GM21786 (cell line): ENCODE measurements around the gene RNU11.
"Not testable (repeated sequence)": the region's sequence is repeated elsewhere in the genome, so short reads cannot be mapped to it uniquely, and the experiment has no call there.

ENCODE experiments used
- ATAC-seq: cut with Tn5 transposase; IDR thresholded peaks from one replicate; pipeline ENCODE4 v1.9.1; 2021; ENCODE audit not compliant: unreplicated experiment

RNU11 gene

DNA sequence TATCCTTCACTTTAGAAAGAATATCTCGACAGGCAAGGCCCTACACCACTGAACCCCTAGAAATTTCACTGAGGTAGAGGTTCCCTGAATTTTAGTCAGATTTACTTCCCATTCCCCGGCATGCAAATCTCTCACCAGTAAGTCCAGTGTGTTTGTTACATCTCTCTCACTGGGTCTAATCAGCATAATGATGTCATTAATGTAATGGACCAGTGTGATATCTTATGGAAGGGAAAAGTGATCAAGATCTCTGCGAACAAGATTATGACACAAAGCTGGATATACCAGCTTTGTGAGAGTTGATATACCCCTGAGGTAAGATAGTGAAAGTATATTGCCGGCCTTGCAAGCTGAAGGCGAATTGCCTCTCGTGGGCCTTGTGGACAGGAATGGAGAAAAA lies 7.9 kb downstream of the RNU11 start:
- ATAC-seq, result no peak

DNA sequence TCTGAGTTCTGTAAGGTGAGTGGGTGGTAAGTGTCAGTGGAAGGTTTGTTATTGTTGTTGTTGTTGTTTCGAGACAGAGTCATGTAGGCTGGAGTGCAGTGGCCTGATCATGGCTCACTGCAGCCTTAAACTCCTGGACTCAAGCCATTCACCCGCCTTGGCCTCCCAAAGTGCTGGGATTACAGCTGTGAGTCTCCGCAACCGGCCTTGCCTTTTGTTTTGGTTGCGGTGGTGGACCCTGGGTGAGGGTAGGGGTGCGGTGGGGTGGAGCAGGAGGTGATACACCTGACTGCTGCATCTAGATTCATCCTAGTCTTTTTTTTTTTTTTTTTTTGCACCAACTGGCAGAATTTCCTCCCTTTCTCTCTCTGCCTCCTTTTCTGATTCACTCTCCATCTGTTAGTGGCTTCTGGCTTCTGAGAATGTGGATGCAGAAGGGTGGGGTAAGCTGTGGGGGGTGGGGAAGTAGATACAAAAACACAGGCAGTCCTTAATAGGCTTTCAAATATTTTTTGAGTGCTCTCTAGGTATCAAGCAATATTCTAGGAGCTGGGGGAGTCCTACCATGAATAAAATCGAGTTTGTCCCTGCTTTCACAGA lies 15.6 kb downstream of the RNU11 start:
- ATAC-seq, result no peak

DNA sequence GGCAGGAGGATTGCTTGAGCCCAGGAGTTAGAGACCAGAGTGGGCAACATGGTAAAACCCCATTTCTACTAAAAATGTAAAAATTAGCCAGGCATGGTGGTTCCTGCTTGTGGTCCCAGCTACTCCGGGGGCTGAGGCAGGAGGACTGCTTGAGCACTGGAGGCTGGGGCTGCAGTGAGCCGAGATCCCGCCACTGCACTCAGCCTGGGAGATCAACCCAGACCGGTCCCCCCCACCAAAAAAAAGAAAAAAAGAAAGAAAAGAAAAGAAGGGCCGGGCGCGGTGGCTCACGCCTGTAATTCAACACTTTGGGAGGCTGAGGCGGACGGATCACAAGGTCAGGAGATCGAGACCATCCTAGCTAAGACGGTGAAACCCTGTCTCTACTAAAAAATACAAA lies 18.4 kb downstream of the RNU11 start:
- ATAC-seq, result no peak

DNA sequence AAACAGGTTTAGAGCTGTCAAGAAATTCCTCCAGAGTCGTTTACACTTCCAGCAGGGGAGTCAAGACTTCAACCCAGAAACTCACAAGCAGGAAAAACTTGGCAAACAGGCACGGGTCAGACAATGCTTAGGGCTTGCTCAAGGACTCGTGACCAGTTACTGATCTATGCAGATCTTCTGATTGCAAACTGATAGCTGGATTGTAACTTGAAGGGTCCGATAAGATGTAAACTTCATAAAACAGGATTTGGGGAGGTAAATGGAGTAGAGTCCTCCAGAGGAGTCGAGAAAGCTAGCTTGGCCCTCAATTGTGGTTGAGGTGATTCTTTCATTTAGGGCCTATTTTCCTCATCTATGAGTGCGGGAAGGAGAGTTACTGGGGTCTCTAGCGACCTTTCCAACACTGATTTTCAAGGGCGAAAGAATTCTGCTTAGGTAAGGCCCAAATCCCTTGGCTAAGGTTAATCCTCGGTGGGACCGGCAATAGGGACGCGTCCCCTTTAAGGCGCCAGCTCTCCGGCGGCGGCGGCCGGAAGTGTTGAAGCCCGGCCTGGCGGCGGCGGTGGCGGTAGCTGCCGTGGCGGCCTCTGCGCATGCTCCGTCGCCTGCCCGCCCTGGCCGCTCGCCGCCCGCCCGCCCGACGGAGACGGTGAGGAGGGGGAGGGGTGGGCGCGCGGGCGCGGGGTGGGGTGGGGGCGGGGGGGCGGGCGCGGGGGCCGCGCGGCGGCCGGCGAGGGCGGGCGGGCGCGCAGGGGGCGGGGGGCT lies 20.0 kb downstream of the RNU11 start, which contains the start of gene GMEB1:
Gene GMEB1, plus strand, starts transcription at position 594 of the 765 bp plus-strand sequence. CDS start 14,829 bp downstream, outside the sequence.
- peak; percentile 64 for ATAC-seq

DNA sequence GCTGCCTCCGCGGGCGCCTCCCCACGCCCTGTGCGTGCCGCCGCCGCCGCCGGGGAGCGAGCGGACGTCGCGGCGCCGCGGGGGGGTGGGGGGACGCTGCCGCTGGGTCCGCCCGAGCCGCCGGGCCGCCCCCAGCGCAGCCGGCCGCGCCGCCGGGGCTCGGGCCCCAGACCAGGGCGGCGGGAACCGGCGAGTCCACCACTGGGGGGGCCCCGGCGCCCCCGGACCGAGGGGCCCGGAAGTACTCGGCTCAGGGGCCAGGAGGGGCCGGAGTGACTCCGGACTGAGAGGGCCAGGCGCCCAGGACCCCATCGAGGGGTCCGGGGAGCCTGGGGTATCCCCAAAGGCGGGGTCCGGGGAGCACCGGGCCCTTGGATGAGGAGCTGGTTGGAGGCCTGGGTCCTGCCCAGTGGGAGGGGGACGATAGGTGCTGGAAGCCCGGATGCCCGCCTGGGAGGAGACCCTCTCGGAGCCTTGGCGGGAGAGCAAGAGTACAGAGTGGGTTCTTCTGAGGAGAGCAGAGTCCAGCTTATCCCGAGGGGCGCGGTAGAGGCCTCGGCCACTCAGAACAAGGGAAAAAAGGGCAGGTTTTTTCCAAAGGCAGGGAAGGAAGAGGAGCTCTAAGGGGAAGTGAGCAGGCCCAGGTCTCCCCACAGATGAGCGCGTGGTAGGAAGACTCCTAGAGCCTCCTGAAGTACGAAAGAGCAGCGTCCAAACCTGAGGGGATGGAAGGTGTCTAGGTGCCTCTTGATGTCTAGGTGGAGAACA lies 20.7 kb downstream of the RNU11 start:
- peak; percentile 40 for ATAC-seq

DNA sequence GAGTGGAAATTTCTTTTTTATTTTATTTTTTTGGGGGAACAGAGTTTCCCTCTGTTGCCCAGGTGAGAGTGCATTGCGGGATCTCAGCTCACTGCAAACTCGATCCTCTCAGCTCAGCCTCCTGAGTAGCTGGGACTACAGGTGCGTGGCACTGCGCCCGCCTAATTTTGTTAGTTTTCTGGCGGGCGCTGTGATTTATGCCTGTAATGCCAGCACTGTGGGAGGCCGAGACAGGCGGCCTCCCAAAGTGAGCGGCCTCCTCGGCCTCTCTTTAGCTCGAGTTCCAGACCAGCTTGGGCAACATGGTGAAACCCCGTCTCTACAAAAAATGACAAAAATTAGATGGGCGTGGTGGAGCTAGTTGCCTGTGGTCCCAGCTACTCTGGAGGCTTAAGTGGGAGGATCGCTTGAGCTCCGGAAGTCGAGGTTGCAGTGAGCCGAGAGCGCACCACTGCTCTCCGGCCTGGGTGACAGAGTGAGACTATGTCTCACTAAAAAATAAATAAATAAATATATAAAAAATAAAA lies 22.9 kb downstream of the RNU11 start:
- ATAC-seq, result no peak

DNA sequence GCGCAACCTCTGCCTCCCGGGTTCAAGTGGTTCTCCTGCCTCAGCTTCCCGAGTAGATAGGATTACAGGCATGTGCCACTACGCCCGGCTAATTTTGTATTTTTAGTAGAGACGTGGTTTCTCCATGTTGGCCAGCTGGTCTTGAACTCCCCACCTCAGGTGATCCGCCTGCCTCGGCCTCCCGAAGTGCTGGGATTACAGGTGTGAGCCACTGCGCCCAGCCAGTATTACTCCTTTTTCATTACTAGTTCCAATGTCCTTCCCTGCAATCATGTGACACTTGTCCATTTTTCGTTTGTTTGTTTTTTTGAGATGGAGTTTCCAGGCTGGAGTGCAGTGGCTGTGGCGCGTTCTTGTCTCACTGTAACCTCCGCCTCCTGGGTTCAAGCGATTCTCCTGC lies 24.6 kb downstream of the RNU11 start:
- not testable (repeated sequence) for ATAC-seq

DNA sequence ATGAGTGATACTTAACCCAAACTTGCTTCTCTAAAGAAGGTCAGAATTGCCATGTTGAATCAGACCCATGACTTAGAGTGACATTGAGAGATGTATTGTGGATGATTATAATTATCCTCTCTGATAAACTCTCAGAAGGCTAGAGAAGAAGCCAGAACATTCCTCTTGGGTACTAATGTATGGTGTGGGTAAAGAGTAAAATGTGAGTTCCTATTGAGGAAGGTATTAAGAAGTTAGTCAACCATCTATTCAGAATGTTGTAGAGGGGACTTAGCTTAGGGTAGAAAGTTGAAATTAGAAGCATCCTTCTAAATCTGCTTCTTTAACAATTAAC lies 27.5 kb downstream of the RNU11 start:
- no peak for ATAC-seq

DNA sequence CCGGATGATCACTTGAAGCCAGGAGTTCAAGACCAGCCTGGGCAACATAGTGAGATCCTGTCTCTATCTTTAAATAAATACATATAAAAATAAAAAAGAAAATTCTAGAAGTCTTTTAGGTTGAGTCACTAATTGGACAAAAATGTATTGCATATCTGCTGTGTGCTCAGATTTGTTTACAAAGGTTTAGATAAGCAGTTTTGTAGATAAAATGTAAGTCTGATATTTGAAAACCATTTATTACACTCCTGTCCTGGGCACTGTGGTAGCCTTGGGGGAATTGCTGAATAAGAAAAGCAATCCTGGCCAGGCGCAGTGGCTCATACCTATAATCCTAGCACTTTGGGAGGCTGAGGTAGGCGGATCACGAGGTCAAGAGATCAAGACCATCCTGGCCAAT lies 31.8 kb downstream of the RNU11 start:
- no peak for ATAC-seq

DNA sequence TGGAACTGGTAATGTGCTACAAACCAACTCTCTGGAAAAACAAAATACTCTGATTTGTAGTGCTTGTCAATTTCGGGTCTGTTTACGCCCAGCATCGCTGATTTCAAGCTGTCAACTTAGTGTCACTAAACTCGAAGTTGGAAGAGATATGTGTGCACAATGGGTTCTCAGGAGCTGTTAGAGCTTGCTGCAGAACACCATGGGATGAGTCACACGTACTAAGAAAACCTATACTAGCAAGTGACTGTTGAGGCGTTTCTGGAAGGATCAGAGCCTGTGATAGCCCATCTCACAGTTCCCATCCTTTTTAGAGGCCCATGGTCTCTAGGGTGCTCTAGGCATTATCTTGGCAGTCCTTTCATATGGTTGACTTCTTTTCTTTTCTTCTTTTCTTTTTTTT lies 34.4 kb downstream of the RNU11 start:
- no peak for ATAC-seq

DNA sequence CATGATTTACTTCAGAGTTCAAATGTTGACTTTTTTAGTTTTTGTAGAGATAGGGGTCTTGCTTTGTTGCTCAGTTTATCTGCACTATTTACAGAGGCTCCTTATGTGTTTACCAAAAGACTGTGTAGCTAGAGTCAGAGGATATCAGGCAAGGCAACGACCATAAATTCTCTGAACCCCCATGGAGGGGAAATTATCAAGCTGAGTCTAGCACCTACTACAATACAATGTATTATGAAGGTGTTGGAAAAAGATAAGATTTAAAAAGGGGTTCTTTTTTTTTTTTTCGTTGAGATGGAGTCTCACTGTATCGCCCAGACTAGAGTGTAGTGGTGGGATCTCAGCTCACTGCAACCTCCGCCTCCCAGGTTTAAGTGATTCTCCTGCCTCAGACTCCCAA lies 36.5 kb downstream of the RNU11 start:
- ATAC-seq, result no peak

DNA sequence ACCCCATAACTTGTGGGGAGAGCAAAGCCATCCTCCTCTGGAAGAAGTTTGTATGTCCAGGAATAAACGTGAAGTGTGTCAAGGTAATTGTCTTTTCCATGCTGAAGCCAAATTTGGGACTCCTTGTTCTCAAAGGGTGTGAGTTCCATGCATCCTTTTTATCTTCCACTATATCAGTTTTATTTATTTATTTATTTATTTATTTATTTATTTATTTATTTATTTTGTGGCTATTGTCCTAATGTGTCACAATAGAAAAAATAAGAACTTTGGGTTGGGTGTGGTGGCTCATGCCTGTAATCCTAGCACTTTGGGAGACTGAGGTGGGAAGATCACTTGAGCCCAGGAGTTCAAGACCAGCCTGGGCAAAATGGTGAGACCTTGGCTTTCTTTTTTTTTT lies 43.2 kb downstream of the RNU11 start:
- ATAC-seq, result not testable (repeated sequence)
